Measurements from ENCODE around the gene MAP3K20. TPM values are rescaled to one million over a fixed set of nuclear protein-coding genes. Genes with fewer than 3 reads are reported as not detected.
"Not testable (repeated sequence)": the region's sequence is repeated elsewhere in the genome, so short reads cannot be mapped to it uniquely, and the experiment has no call there.

The MAP3K20 gene
- total RNA-seq, 1 experiment from 2014 or later = 32.8 TPM

DNA sequence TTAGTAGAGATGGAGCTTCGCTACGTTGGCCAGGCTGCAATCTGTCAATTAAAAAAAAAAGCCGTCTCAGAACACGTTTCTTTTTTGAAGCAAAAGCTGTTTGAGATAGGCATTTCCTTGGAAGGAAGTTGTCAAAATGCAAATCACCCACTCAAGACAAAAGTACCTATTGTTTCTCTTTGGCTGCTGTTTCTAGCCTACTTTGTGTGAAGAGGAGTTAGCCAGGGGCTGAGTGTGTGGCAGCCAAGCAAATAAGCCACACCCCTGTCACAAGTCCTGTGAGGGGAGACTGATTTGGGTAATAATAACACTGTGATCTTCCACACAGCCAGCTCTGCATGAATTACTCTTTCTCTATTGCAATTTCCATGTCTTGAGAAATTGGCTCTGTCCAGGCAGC is 231.6 kb downstream of the MAP3K20 start:
- no peak for DNase-seq
- no peaks in the 10 kb centered on the region for H3K9me3 ChIP-seq
- no peaks in the 10 kb centered on the region for H3K27me3 ChIP-seq
- no peak overlapping the region for H3K4me3 ChIP-seq
- H3K36me3 ChIP-seq = no peaks in the 10 kb centered on the region

DNA sequence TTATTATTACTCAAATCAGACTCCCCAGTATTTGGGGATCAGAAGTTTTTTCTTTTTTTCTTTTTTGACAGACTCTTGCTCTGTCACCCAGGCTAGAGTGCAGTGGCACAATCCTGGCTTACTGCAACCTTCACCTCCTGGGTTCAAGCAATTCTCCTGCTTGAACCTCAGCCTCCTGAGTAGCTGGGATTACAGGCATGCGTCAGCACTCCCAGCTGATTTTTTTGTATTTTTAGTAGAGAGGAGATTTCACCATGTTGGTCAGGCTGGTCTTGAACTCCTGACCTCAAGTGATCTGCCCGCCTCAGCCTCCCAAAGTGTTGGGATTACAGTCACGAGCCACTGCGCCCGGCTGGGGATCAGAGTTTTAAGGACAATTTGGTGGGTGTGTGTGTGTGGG is 233.7 kb downstream of the MAP3K20 start:
- not testable (repeated sequence) for H3K4me3 ChIP-seq, H3K27me3 ChIP-seq, DNase-seq, H3K36me3 ChIP-seq, H3K9me3 ChIP-seq

GRCh38 chr2:173311844-173312606 is 236.4 kb downstream of the MAP3K20 start:
- Histone ChIP-seq H3K4me3 (no peak overlapping the region), H3K27me3 (no peaks in the 10 kb centered on the region), H3K9me3 (no peaks in the 10 kb centered on the region), H3K36me3 (no peaks in the 10 kb centered on the region)
- no peak for DNase-seq

Data from MG63 (cell line).